Measurements from ENCODE around the gene ZNF462. TPM values are rescaled to one million over a fixed set of nuclear protein-coding genes. Genes with fewer than 3 reads are reported as not detected.

Gene ZNF462
- total RNA-seq, 2 donors from 2014 or later: 28.9 to 29.3 TPM

GRCh38 chr9:107044872-107045271, 181.9 kb downstream of the ZNF462 start:
- intact Hi-C loops (cut with DNase I): no loop called here
- no peak overlapping the region for H3K4me3 ChIP-seq
- H3K9me3 ChIP-seq: no peaks in the 10 kb centered on the region
- H3K27ac ChIP-seq: no peak overlapping the region
- TF ChIP-seq, protein P1, sequence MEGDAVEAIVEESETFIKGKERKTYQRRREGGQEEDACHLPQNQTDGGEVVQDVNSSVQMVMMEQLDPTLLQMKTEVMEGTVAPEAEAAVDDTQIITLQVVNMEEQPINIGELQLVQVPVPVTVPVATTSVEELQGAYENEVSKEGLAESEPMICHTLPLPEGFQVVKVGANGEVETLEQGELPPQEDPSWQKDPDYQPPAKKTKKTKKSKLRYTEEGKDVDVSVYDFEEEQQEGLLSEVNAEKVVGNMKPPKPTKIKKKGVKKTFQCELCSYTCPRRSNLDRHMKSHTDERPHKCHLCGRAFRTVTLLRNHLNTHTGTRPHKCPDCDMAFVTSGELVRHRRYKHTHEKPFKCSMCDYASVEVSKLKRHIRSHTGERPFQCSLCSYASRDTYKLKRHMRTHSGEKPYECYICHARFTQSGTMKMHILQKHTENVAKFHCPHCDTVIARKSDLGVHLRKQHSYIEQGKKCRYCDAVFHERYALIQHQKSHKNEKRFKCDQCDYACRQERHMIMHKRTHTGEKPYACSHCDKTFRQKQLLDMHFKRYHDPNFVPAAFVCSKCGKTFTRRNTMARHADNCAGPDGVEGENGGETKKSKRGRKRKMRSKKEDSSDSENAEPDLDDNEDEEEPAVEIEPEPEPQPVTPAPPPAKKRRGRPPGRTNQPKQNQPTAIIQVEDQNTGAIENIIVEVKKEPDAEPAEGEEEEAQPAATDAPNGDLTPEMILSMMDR (IDR thresholded peaks at IDR 0.05): no peak
- H3K4me1 ChIP-seq: no peaks in the 10 kb centered on the region
- no peak for DNase-seq
- no peak overlapping the region for H3K9ac ChIP-seq (ENCODE audit: low read depth in 2 of 2, low read length in 2 of 2)
- H3K36me3 ChIP-seq: no peaks in the 10 kb centered on the region
- no peaks in the 10 kb centered on the region for H3K27me3 ChIP-seq

DNA sequence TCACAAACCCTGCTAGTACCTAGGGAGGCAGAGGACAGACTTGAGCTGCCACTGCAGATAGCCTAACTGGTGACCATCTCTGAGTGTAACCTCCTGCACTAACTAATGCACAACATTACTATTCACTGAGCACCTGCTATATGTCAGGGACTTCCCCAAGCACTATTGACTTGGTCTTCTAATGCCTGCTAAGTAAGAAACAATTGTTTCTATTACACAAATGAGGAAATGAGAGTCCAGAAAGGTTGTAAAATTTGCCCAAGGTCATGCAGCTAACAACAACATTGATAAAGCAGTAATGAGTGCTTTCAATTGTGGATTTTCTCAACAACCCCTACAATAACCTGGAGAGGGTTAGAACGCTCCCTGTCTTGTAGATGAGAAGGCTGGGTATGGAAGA, 183.7 kb downstream of the ZNF462 start:
- no peak overlapping the region for H3K9ac ChIP-seq (ENCODE audit: low read depth in 2 of 2, low read length in 2 of 2)
- DNase-seq: no peak
- no peaks in the 10 kb centered on the region for H3K36me3 ChIP-seq
- TF ChIP-seq, protein P1 (IDR thresholded peaks at IDR 0.05): no peak
- H3K4me3 ChIP-seq: no peak overlapping the region
- intact Hi-C loops (cut with DNase I): no loop called here
- H3K9me3 ChIP-seq: no peaks in the 10 kb centered on the region
- H3K27me3 ChIP-seq: no peaks in the 10 kb centered on the region
- H3K4me1 ChIP-seq: no peaks in the 10 kb centered on the region
- H3K27ac ChIP-seq: no peak overlapping the region

- Histone ChIP-seq H3K36me3 (no peaks in the 10 kb centered on the region), H3K4me3 (no peak overlapping the region), H3K27me3 (no peaks in the 10 kb centered on the region), H3K9me3 (no peaks in the 10 kb centered on the region), H3K4me1 (no peaks in the 10 kb centered on the region), H3K9ac (ENCODE audit: low read depth in 2 of 2, low read length in 2 of 2) (no peak overlapping the region), H3K27ac (no peak overlapping the region)
- no peak for DNase-seq
- TF ChIP-seq, protein P1 (IDR thresholded peaks at IDR 0.05): no peak
- intact Hi-C loops (cut with DNase I): no loop called here
Measured at GRCh38 chr9:107049046-107049802, 186.3 kb downstream of the ZNF462 start.

DNA sequence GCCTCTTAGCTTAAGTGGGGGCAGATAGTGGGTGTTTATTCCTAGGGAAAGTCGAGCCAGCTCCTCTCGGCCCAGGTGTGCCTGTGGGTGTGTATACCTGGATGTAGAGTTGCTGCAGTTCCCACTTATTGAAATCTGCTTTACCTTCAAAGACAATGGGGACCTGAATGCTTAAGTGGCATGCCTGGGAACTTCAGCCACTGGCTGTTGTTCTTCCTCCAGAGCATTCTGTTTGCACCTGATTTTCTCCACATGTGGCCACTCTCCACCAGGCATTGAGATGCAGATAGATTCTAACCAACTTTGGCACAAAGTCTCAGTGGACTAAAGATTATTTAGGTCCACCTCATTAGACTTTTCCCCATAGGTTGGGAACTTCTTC, 186.8 kb downstream of the ZNF462 start:
- TF ChIP-seq, protein P1 (IDR thresholded peaks at IDR 0.05): no peak
- intact Hi-C loops (cut with DNase I): no loop called here
- H3K36me3 ChIP-seq: no peaks in the 10 kb centered on the region
- no peak overlapping the region for H3K27ac ChIP-seq
- DNase-seq: no peak
- no peak overlapping the region for H3K4me3 ChIP-seq
- no peaks in the 10 kb centered on the region for H3K4me1 ChIP-seq
- H3K9ac ChIP-seq (ENCODE audit: low read depth in 2 of 2, low read length in 2 of 2): no peak overlapping the region
- H3K9me3 ChIP-seq: no peaks in the 10 kb centered on the region
- H3K27me3 ChIP-seq: no peaks in the 10 kb centered on the region

- intact Hi-C loops (cut with DNase I): no loop called here
- Histone ChIP-seq H3K27ac (no peak overlapping the region), H3K9ac (ENCODE audit: low read depth in 2 of 2, low read length in 2 of 2) (no peak overlapping the region), H3K4me1 (no peaks in the 10 kb centered on the region), H3K9me3 (no peaks in the 10 kb centered on the region), H3K4me3 (no peak overlapping the region), H3K36me3 (no peaks in the 10 kb centered on the region), H3K27me3 (no peaks in the 10 kb centered on the region)
- TF ChIP-seq, protein P1 (IDR thresholded peaks at IDR 0.05): no peak
- no peak for DNase-seq
Measured at GRCh38 chr9:107051392-107051791, 188.4 kb downstream of the ZNF462 start.

All from colonic mucosa (tissue), 4 donors.